ENCODE results near the gene SERPINA5. TPM values are rescaled to one million over a fixed set of nuclear protein-coding genes. Genes with fewer than 3 reads are reported as not detected.

The SERPINA5 gene
- polyA plus RNA-seq, 1 of the 3 experiments (the other 2 are of a cell fraction), result 0.08 TPM

GRCh38 chr14:94555991-94556390 lies 25.2 kb upstream of the SERPINA5 start:
- H3K27me3 ChIP-seq (ENCODE audit: insufficient read depth), result no peaks in the 10 kb centered on the region
- TF ChIP-seq RXRA (IDR thresholded peaks at IDR 0.05; ENCODE audit: borderline replicate concordance, low read depth) (no peak), FOXJ3 (CRISPR knock-in tag; IDR thresholded peaks at IDR 0.05) (no peak), GATA2 (CRISPR knock-in tag; IDR thresholded peaks at IDR 0.05) (no peak), SMC3 (IDR thresholded peaks at IDR 0.05; ENCODE audit: low read depth, low read length) (no peak), TEAD4 (IDR thresholded peaks at IDR 0.05; ENCODE audit: borderline replicate concordance, insufficient read depth) (no peak)
- no peaks in the 10 kb centered on the region for H3F3A ChIP-seq (replicated peaks; ENCODE audit: insufficient read depth)
- H3K27ac ChIP-seq (ENCODE audit: low read depth in 2 of 2, low read length in 1 of 2), result no peak overlapping the region
- no peaks in the 10 kb centered on the region for H3K36me3 ChIP-seq (replicated peaks in 1 of 2; ENCODE audit: control insufficient read depth in 1 of 2, insufficient read depth in 2 of 2, low read length in 1 of 2)
- H3K9me2 ChIP-seq, result no peaks in the 10 kb centered on the region
- POLR2A ChIA-PET, result no interaction called here
- no peak overlapping the region for H3K4me2 ChIP-seq
- 0 out of 2 replicates have a peak overlapping the region, but pooled peaks have one; percentile 29 for H2AFZ ChIP-seq (ENCODE audit: low read depth)
- 23% methylated on average over 9 of the region's 9 CpGs for WGBS (ENCODE audit: low lambda C conversion rate)
- no peaks in the 10 kb centered on the region for H3K4me1 ChIP-seq (ENCODE audit: control insufficient read depth in 1 of 2, insufficient read depth in 2 of 2, low read depth in 1 of 2, low read length in 1 of 2)
- no peak overlapping the region for H3K4me3 ChIP-seq (ENCODE audit: low read depth in 2 of 2, low read length in 1 of 2)
- no peaks in the 10 kb centered on the region for H3K9me3 ChIP-seq
- DNase-seq, result no peak
- no peaks in the 10 kb centered on the region for H4K20me1 ChIP-seq (ENCODE audit: insufficient read depth)
- CTCF ChIA-PET, result interaction anchor here (0.6 kb wide), 1 partner anchor 146 kb away, joined by 3 read pairs; no protein-coding TSS in a partner anchor
- H3K79me2 ChIP-seq (ENCODE audit: insufficient read depth), result no peaks in the 10 kb centered on the region
- no peak overlapping the region for H3K9ac ChIP-seq

- H3K27me3 ChIP-seq (ENCODE audit: insufficient read depth), result no peaks in the 10 kb centered on the region; the same call in 1 of the 2 replicates
- no peaks in the 10 kb centered on the region for H3K79me2 ChIP-seq (ENCODE audit: insufficient read depth)
- H2AFZ ChIP-seq (ENCODE audit: low read depth), result no peak overlapping the region
- TF ChIP-seq POLR2AphosphoS5 (IDR thresholded peaks at IDR 0.05; ENCODE audit: low read depth, low read length) (no peak), JUND (IDR thresholded peaks at IDR 0.05) (no peak), FOSL2 (IDR thresholded peaks at IDR 0.05; ENCODE audit: borderline replicate concordance, low read depth) (no peak), RCOR1 (IDR thresholded peaks at IDR 0.05; ENCODE audit: low read length) (no peak), ELF1 (IDR thresholded peaks at IDR 0.05) (no peak), GABPA (IDR thresholded peaks at IDR 0.05; ENCODE audit: low read depth) (no peak), EP300 (IDR thresholded peaks at IDR 0.05; ENCODE audit: borderline replicate concordance in 1 of 2, low read depth in 1 of 2, low read length in 1 of 2) (no peak), FOXJ3 (CRISPR knock-in tag; IDR thresholded peaks at IDR 0.05) (no peak), NRF1 (IDR thresholded peaks at IDR 0.05; ENCODE audit: low read depth, low read length) (no peak), EZH2phosphoT487 (IDR thresholded peaks at IDR 0.05; ENCODE audit: borderline replicate concordance, low read depth) (no peak), USF2 (IDR thresholded peaks at IDR 0.05; ENCODE audit: borderline replicate concordance, low read depth, low read length) (no peak), USF1 (IDR thresholded peaks at IDR 0.05; ENCODE audit: borderline replicate concordance, low read depth) (no peak), REST (IDR thresholded peaks at IDR 0.05; ENCODE audit: low read depth, low read length) (no peak)
- H3F3A ChIP-seq (replicated peaks; ENCODE audit: insufficient read depth), result no peaks in the 10 kb centered on the region
- ChIA-PET CTCF (interaction anchor here (6.1 kb wide), 1 partner anchor 8 kb away, joined by 49 read pairs; no protein-coding TSS in a partner anchor), POLR2A (no interaction called here)
- no peak overlapping the region for H3K27ac ChIP-seq (ENCODE audit: low read depth in 2 of 2, low read length in 1 of 2)
- no peak overlapping the region for H3K4me3 ChIP-seq (ENCODE audit: low read depth in 2 of 2, low read length in 1 of 2)
- no peaks in the 10 kb centered on the region for H3K9me2 ChIP-seq
- no peak overlapping the region for H3K9ac ChIP-seq
- no peaks in the 10 kb centered on the region for H3K9me3 ChIP-seq
- H4K20me1 ChIP-seq (ENCODE audit: insufficient read depth), result no peaks in the 10 kb centered on the region
- H3K4me1 ChIP-seq (ENCODE audit: control insufficient read depth in 1 of 2, insufficient read depth in 2 of 2, low read depth in 1 of 2, low read length in 1 of 2), result no peaks in the 10 kb centered on the region
- H3K36me3 ChIP-seq (replicated peaks in 1 of 2; ENCODE audit: control insufficient read depth in 1 of 2, insufficient read depth in 2 of 2, low read length in 1 of 2), result no peaks in the 10 kb centered on the region
- H3K4me2 ChIP-seq, result no peak overlapping the region
- 81% methylated on average over 1 of the region's 1 CpG for WGBS (ENCODE audit: low lambda C conversion rate)
- DNase-seq, result no peak
These were observed 23.9 kb upstream of the SERPINA5 start for GRCh38 chr14:94557327-94557726.

Data from SK-N-SH (cell line).